ENCODE results near the gene HYAL2. TPM values are rescaled to one million over a fixed set of nuclear protein-coding genes. Genes with fewer than 3 reads are reported as not detected.

Gene HYAL2
- total and polyA plus RNA-seq, 9 of the 15 experiments (the other 6 are each of a cell fraction or from before 2014, with no cell fraction given): 0.36 to 22.7 (median 11.4) TPM; not detected in 1

- TF ChIP-seq E2F1 (CRISPR knock-in tag; IDR thresholded peaks at IDR 0.05) (no peak), MLX (CRISPR knock-in tag; conservative IDR thresholded peaks at IDR 0.05) (no peak), BMI1 (IDR thresholded peaks at IDR 0.05; ENCODE audit: low read length) (no peak), ZBTB12 (CRISPR knock-in tag; IDR thresholded peaks at IDR 0.05) (peak; percentile 53), CBX3 (IDR thresholded peaks at IDR 0.05; ENCODE audit: borderline replicate concordance in 1 of 2, low read length in 2 of 2) (no peak), ETS2 (tag; IDR thresholded peaks at IDR 0.05; ENCODE audit: borderline replicate concordance, poor library complexity, severe bottlenecking) (no peak), RREB1 (CRISPR knock-in tag; IDR thresholded peaks at IDR 0.05) (no peak), IRF2 (CRISPR knock-in tag; IDR thresholded peaks at IDR 0.05) (no peak), SRSF3 (IDR thresholded peaks at IDR 0.05; ENCODE audit: insufficient read depth, low read length) (no peak), SRSF1 (IDR thresholded peaks at IDR 0.05; ENCODE audit: low read depth, low read length) (no peak), TSHZ1 (CRISPR knock-in tag; IDR thresholded peaks at IDR 0.05) (no peak), C11orf30 (IDR thresholded peaks at IDR 0.05; ENCODE audit: low read depth) (peak; percentile 39; the same call in 1 of the 2 replicates)
Measured at GRCh38 chr3:50358911-50359759, 36.6 kb upstream of the HYAL2 start, which contains the start of gene TMEM115 (continued).
